ENCODE data around the gene MYL7.
A peak's percentile ranks its signal among the peaks of the same experiment; 100 is the strongest.

MYL7 gene

GRCh38 chr7:44149571-44150465 is 8.7 kb upstream of the MYL7 start:
- no peak for DNase-seq

- no peak for DNase-seq
Observed at GRCh38 chr7:44148961-44149536, 7.9 kb upstream of the MYL7 start.

DNA sequence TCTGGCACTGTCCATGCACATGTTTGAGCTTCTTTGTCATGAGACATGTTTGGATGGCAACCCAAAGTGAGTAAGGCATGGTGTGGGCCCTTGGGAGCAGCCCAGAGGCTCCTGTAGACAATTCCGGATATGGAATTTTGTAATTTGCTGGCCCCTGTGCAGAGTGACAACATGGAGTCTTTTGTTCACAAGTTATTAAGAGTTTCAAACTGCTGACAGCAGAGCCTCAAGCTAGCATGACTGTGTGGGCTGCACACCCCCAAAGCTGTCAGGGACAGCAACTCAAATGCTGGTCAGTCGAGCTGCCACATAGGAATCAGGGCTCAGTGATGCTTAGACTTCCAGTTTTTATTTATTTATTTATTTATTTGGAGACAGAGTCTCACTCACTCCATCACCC is 7.0 kb upstream of the MYL7 start:
- no peak for DNase-seq

DNA sequence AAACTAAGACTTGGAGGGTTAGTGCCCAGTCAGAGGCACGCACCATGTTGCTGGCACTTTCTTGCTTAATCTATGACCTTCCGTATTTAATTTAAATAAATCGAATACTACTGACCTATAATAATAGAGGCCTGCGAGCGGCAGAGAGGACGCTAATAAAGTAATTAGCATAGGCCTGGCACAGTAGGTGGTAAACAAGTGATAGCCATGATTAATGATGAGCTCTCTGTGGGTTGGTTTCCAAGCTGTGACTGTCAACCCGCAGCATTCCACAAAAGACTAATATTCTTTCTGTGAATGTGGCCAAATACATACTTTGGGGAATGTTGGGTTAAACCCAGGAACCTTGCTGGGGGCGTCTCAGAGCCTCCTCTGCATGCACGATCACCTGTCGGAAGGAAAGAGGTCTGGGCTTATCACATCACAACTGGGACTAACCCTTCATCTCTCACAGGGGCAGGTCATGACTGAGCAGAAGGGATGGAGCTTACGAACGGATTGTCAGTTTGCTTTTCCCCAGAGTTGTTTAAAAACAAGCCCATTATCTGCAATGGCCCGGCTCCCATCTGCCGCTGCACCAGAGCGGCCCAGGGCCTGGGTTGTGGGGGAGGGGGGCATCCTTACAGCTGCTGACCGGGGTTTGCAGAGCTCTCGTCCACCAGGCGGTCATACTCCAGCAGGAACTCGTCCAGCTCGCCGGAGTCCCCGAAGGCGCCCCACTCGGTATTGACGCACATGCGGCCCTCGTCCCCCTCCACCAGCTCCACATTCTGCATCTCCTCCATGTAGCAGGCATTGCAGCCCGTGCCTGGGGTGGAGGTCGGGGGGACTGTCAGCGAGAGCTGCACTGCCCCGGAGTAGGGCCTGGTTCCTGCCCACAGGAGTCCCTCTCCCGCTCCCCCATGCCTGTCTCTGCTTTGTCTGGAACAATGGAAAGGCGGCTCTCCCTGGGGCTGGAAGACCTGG is 6.2 kb upstream of the MYL7 start:
- DNase-seq: no peak

- peak; percentile 72 for DNase-seq
Observed at GRCh38 chr7:44145969-44146911, 5.1 kb upstream of the MYL7 start.

DNA sequence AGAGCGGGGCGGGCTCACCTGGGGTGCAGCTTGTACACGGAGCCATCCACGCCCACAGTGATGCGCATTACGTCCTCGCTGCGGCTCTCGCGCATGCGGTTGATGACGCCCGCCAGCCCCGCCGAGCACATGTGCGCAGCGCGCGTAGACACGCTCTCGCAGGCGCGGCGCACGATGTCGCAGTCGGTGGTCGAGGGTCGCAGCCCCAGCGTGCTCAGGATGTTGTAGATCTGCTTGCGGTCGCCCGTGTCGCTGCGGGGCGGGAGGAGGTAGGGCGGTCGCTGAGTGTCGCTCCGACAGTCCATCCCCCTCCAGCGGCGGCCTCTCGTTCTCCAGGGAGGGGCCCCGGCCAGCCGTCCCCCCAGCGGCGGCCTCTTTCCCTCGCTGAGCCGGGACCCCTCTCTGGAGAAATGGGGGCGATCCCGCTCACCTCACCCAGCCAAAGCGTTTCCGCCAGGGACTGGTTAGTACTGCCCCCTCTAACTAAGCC is 4.4 kb upstream of the MYL7 start:
- peak; percentile 69 for DNase-seq

GRCh38 chr7:44144968-44145478 is 3.9 kb upstream of the MYL7 start:
- DNase-seq: no peak

DNA sequence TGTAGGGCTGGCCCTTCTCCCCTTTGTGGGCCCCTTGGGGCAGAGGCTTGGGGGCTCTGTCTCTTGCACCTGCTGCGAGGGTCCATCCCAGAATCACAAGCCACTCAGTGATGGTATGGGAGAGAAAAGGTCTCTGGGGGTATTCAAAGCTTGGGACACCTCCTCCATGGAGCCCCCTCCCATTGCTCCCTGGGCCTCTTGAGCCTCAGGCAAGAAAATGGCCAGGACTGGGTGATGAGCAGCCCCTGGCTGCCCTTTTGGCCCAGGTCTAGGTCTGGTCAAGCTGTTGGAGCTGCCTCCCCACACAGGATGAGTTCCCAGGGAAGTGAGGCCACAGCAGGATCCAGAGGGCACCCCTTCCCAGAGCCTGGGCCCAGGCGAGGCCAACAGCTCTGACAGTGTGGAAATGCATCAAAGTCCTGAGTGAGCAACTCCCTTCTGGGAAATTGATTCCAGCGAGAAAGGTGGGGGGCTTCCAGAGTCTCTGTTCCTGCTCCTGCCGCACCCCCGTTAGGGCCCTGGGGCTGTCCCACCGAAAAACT is 3.4 kb upstream of the MYL7 start:
- no peak for DNase-seq

GRCh38 chr7:44143646-44144250 is 2.6 kb upstream of the MYL7 start:
- DNase-seq: no peak

- peak; percentile 12 for DNase-seq
Observed at GRCh38 chr7:44142028-44142427, 896 bp upstream of the MYL7 start.

- no peak for DNase-seq
Observed at GRCh38 chr7:44140341-44140740, 791 bp downstream of the MYL7 start.

DNA sequence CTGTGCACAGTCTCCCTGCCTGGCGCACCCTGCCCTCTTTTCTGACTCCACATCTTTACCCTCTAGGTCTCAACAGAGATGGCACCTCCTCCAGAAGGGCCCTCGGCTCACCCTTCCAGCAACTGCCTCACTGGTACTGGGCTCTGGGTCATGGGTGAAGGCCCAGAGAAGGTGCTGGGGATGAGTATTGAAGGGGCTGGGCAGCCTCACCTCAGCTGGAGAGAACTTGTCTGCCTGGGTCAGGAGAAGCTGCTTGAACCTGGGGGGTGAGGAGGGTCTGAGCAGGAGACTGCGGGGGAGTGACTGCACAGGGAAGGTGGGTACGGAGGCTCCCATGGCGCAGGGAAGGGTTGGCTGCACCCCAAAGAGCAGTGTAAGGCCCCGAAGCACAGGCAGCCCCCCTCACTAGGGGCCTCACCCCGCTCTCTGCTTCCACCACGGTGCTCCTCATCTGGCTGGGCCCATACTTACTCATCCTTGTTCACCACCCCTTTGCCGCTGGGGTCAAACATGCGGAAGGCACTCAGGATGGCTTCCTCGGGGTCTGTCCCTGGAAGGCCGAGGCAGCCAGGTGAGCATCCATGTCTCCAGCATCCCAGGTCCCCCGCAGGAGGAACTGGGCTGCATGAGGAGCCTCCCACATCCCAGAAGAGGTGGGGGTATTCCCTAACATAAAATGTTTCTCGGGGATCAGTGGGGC is 1.7 kb downstream of the MYL7 start:
- DNase-seq: no peak

DNA sequence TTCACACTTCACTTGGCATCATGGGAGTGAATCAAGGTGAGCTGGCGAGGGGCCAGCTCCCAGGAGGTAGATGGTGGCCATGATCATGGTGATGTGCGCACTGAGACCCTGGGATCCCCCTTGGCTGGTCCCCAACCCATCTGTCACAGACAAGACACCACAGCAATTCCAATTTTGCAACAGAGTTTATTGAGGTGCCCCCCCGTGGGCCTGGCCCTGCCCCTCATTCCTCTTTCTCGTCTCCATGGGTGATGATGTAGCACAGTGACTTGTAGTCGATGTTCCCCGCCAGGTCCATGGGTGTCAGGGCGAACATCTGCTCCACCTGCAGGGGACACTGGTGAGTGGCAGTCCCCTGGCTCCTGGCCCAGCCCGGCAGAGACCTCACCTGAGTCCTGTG is 2.4 kb downstream of the MYL7 start:
- no peak for DNase-seq

GRCh38 chr7:44136731-44137130 is 4.4 kb downstream of the MYL7 start:
- DNase-seq: no peak

DNA sequence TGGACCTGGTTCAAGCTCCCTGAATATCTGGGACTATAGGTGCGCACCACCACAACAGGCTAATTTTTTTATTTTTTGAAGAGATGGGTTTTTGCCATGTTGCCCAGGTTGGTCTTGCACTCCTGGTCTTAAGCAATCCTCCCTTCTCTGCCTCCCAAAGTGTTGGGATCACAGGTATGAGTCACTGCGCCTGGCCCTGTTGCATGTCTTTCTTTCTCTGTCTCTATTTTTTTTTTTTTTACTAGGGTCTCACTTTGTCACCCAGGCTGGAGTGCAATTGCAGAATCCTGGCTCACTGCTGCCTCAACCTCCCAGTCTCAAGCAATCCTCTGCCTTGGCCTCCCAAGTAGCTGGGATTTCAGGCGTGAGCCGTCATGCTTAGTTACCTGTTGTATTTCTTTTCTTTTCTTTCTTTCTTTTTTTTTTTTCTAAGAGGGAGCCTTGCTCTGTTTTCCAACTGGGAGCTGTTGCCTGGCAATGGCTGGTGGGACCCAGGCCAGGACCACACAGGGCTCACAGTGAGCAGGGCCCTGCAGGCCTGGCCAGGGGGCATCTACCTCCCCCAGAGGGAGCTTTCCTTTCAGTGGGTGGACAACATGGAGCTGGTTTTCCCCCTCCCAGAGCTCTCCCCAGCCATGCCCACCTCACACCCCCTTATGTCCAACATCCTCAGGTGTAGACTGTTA is 6.0 kb downstream of the MYL7 start:
- DNase-seq: no peak

DNA sequence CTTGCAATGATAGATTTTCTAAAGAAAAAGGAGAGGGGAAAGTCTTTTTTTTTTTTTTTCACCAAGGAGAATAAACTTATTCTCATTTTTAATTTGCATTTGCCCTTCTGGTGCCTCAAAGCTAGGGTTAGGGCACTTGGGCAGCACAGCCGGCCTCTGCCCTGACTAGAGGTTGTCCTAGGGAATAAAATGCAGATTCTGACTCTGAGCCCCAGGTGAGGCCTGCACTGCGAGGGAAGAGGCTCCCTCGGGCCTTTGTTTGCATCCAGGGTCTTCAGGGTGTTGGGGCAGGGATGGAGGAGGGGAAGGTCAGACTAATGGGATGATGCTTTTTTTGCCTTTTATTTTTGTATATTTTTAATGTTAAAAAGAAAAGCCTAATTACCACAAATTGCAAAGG is 7.8 kb downstream of the MYL7 start:
- no peak for DNase-seq

GRCh38 chr7:44132039-44132438 is 9.1 kb downstream of the MYL7 start:
- no peak for DNase-seq

DNA sequence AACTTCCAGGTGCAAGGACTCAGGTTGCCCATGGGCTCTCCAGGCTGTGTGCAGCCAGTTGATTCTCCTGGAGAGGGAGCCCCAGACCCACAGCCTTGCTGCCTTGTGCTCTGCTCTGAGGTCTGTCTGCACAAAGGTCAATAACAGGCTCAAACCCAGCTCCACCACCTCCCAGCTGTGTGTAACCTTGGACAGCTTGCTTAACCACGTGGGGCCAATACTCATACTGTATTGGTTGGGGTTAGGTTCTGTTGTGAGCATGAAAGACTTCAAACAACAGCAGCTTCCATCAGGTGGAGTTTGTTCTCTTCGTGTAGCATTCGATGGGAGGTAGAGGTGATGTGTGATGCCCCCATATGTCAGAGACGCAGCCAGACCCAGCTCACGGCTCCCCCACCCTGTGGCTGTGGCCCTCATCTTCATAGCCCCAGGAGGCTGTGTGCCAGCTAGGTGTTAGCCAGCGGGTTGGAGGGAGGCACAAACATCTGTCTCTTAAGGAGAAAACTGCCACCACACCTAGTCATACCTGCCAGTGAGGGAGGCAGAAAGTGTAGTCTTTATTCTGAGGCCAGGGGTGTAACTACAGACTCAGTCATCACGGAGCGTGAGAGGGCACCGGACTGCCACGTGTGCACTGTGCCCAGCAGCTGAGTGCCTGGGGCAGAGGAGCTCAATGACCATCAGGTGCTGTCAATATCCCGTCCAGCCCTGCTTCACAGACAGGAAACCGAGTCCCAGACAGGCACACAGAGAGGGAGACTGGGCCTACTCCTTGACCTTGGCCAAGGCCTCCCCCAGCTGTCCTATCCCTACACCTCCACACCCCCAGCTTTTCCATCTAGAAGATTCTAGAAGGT is 9.7 kb downstream of the MYL7 start:
- DNase-seq: no peak
